Astrocyte (in vitro differentiated cells and primary cell): ENCODE data around the gene NENF. TPM values are rescaled to one million over a fixed set of nuclear protein-coding genes. Genes with fewer than 3 reads are reported as not detected.

Experiments
- DNase-seq: peaks from one replicate; pipeline ENCODE4 v3.0.0-alpha.2; 2010; ENCODE audit warnings: low read depth
- FAIRE-seq: peaks from 2 replicates; lab custom pipeline; 2011; peaks lifted over from hg19 to GRCh38; lab: Jason Lieb, UNC
- H2AFZ ChIP-seq: 2 replicates; pipeline ENCODE4 v1.6.0; 2012; ENCODE audit warnings: low read depth, low read length, inconsistent platforms
- H3K27ac ChIP-seq: 2 replicates; pipeline ENCODE4 v1.5.1; 2011; ENCODE audit warnings: low read depth, low read length, inconsistent platforms
- H3K27me3 ChIP-seq: 2 replicates; pipeline ENCODE4 v1.6.0; 2011; ENCODE audit warnings: low read length, inconsistent platforms; ENCODE audit not compliant: insufficient read depth
- H3K36me3 ChIP-seq: 2 replicates; pipeline ENCODE4 v1.5.1; 2011; ENCODE audit warnings: low read length, inconsistent platforms; ENCODE audit not compliant: insufficient read depth
- H3K4me1 ChIP-seq: 2 replicates; pipeline ENCODE4 v1.5.1; 2011; ENCODE audit warnings: low read length, inconsistent platforms; ENCODE audit not compliant: insufficient read depth
- H3K4me2 ChIP-seq: 2 replicates; pipeline ENCODE4 v1.6.0; 2012; ENCODE audit warnings: low read length, inconsistent platforms
- H3K4me3 ChIP-seq: 2 replicates; pipeline ENCODE4 v1.5.1; 2011; ENCODE audit warnings: low read depth, mild to moderate bottlenecking, low read length, inconsistent platforms; ENCODE audit not compliant: insufficient read depth
- H3K79me2 ChIP-seq: 2 replicates; pipeline ENCODE4 v1.6.0; 2012; ENCODE audit warnings: mild to moderate bottlenecking, low read length, inconsistent platforms; ENCODE audit not compliant: insufficient read depth
- H3K9ac ChIP-seq: 2 replicates; pipeline ENCODE4 v1.6.0; 2012; ENCODE audit warnings: mild to moderate bottlenecking, low read length, inconsistent platforms
- H3K9me3 ChIP-seq: 2 replicates; pipeline ENCODE4 v1.5.1; 2012; ENCODE audit warnings: low read depth, mild to moderate bottlenecking, low read length, inconsistent platforms; ENCODE audit not compliant: insufficient read depth
- H4K20me1 ChIP-seq: 2 replicates; pipeline ENCODE4 v1.6.0; 2012; ENCODE audit warnings: low read length, inconsistent platforms; ENCODE audit not compliant: insufficient read depth
- H3K27ac Mint-ChIP-seq: one replicate; pipeline ENCODE4 v1.8.0; 2021; ENCODE audit warnings: mild to moderate bottlenecking, mixed read lengths; ENCODE audit not compliant: unreplicated experiment
- H3K27me3 Mint-ChIP-seq: one replicate; pipeline ENCODE4 v1.8.0; 2021; ENCODE audit warnings: low read depth, mixed read lengths; ENCODE audit not compliant: unreplicated experiment
- H3K36me3 Mint-ChIP-seq: one replicate; pipeline ENCODE4 v1.8.0; 2021; ENCODE audit warnings: low read depth, mixed read lengths; ENCODE audit not compliant: unreplicated experiment
- H3K4me1 Mint-ChIP-seq: one replicate; pipeline ENCODE4 v1.8.0; 2021; ENCODE audit warnings: low read depth, mixed read lengths; ENCODE audit not compliant: unreplicated experiment
- H3K4me3 Mint-ChIP-seq: one replicate; pipeline ENCODE4 v1.8.0; 2021; ENCODE audit warnings: mild to moderate bottlenecking, moderate library complexity, mixed read lengths; ENCODE audit not compliant: unreplicated experiment
- H3K9me3 Mint-ChIP-seq: one replicate; pipeline ENCODE4 v1.8.0; 2021; ENCODE audit warnings: mild to moderate bottlenecking, mixed read lengths; ENCODE audit not compliant: unreplicated experiment
- CTCF ChIP-seq: IDR thresholded peaks from 2 replicates; pipeline ENCODE4 v1.5.1; 2011; ENCODE audit warnings: low read depth, mild to moderate bottlenecking, inconsistent platforms, low read length, moderate library complexity; ENCODE audit not compliant: insufficient read depth
- EZH2 ChIP-seq: IDR thresholded peaks from 2 replicates; pipeline ENCODE4 v1.6.1; 2012; ENCODE audit warnings: mild to moderate bottlenecking, low read length, inconsistent platforms; ENCODE audit not compliant: insufficient read depth
- total RNA-seq: library from RNA; stranded (reverse); gene quantifications from 2 replicates; pipeline ENCODE4 v1.2.1, GENCODE V29; 2021

NENF gene
- total RNA-seq, 1 donor from 2014 or later, result 34.4 TPM

DNA sequence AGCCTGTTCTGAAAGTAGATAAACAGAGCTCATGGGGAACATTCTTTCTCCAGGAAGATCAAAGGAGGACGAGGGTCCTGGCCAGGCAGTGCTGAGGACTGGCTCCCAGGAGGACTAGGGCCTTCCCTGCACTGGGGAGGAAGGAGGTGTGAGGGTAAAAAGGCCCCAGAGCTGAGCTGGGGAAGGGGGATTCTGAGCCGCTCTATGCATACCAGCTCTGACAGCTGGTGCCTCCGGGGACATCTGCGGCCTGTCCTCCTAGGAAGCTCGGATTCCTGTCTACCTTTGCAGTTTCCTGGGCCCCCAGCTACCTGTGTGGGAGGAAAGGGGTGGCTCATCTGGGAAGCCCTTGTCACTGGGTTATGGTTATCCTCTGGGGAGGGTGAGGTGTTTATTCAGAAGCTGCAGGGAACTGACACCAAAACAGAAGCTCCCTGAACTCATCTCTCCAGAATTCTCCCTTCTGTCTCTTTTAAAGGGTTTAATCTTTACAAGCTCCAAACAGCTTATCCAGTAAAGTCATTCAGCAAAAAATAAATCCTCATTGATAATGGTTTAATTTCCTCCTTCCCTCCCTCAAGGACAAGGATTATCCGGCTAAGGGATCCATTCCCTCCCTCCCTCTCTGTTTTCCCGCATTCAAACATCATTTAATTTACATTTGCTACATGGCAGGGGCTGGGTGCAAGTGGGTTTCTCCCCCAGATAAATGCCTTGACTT lies 31.0 kb downstream of the NENF start:
- no peak overlapping the region for H2AFZ ChIP-seq
- Mint-ChIP-seq H3K27me3 (peaks cover 11% of the 10 kb centered on the region), H3K4me1 (no peaks in the 10 kb centered on the region), H3K4me3 (no peak overlapping the region), H3K27ac (no peak overlapping the region), H3K36me3 (no peaks in the 10 kb centered on the region), H3K9me3 (no peaks in the 10 kb centered on the region)
- no peak overlapping the region for H3K4me2 ChIP-seq
- no peak overlapping the region for H3K9ac ChIP-seq
- H3K36me3 ChIP-seq, result no peaks in the 10 kb centered on the region
- H3K4me3 ChIP-seq, result no peak overlapping the region
- TF ChIP-seq EZH2 (no peak), CTCF (no peak)
- no peaks in the 10 kb centered on the region for H4K20me1 ChIP-seq
- no peak overlapping the region for H3K27ac ChIP-seq
- no peaks in the 10 kb centered on the region for H3K9me3 ChIP-seq
- no peak for DNase-seq
- H3K27me3 ChIP-seq, result peaks cover 3% of the 10 kb centered on the region
- no peak for FAIRE-seq
- no peaks in the 10 kb centered on the region for H3K4me1 ChIP-seq
- H3K79me2 ChIP-seq, result no peaks in the 10 kb centered on the region

GRCh38 chr1:212465311-212465710 lies 32.6 kb downstream of the NENF start:
- TF ChIP-seq CTCF, result no peak
- TF ChIP-seq EZH2, result no peak
- H3K4me3 Mint-ChIP-seq, result no peak overlapping the region
- FAIRE-seq, result no peak
- no peaks in the 10 kb centered on the region for H3K36me3 ChIP-seq
- H3K9me3 Mint-ChIP-seq, result no peaks in the 10 kb centered on the region
- no peaks in the 10 kb centered on the region for H3K79me2 ChIP-seq
- no peaks in the 10 kb centered on the region for H3K4me1 Mint-ChIP-seq
- H3K27ac Mint-ChIP-seq, result no peak overlapping the region
- no peaks in the 10 kb centered on the region for H3K9me3 ChIP-seq
- H2AFZ ChIP-seq, result no peak overlapping the region
- H3K9ac ChIP-seq, result no peak overlapping the region
- H4K20me1 ChIP-seq, result no peaks in the 10 kb centered on the region
- H3K36me3 Mint-ChIP-seq, result no peaks in the 10 kb centered on the region
- H3K4me1 ChIP-seq, result peaks cover 5% of the 10 kb centered on the region
- H3K4me2 ChIP-seq, result no peak overlapping the region
- no peak for DNase-seq
- no peak overlapping the region for H3K4me3 ChIP-seq
- H3K27me3 ChIP-seq, result peaks cover 3% of the 10 kb centered on the region
- no peak overlapping the region for H3K27ac ChIP-seq
- peaks cover 11% of the 10 kb centered on the region for H3K27me3 Mint-ChIP-seq

DNA sequence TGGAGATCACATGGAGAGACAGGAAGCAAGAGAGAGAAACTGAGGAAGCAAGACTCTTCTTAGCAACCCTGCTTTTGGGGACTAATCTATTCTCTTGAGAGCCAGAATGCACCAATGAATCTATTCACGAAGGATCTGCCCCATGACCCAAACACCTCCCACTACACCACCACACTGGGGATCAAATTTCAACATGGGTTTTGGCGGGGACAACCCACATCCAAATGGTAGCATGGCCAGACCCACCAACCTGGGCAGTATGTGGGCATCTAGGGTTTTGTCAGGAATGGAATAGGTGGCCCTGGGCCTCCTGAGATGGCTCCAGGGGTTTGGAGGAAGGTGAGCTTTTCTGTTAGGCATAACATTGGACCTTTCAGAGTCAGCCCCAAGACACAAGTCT lies 33.7 kb downstream of the NENF start:
- Histone ChIP-seq H3K4me2 (no peak overlapping the region), H3K9me3 (no peaks in the 10 kb centered on the region), H3K4me3 (no peak overlapping the region), H3K27me3 (peaks cover 3% of the 10 kb centered on the region), H4K20me1 (no peaks in the 10 kb centered on the region), H3K27ac (no peak overlapping the region), H2AFZ (no peak overlapping the region), H3K4me1 (peaks cover 10% of the 10 kb centered on the region), H3K79me2 (no peaks in the 10 kb centered on the region), H3K9ac (no peak overlapping the region), H3K36me3 (no peaks in the 10 kb centered on the region)
- Mint-ChIP-seq H3K36me3 (no peaks in the 10 kb centered on the region), H3K27ac (no peak overlapping the region), H3K4me3 (peak overlapping the region; percentile 40), H3K9me3 (no peaks in the 10 kb centered on the region), H3K4me1 (no peaks in the 10 kb centered on the region), H3K27me3 (peaks cover 11% of the 10 kb centered on the region)
- TF ChIP-seq EZH2 (no peak), CTCF (no peak)
- DNase-seq (no peak), FAIRE-seq (no peak)
